GM19395 (cell line): ENCODE data around the gene ZNF202.
A peak's percentile ranks its signal among the peaks of the same experiment; 100 is the strongest.
"Not testable (repeated sequence)": the region's sequence is repeated elsewhere in the genome, so short reads cannot be mapped to it uniquely, and the experiment has no call there.

Experiments
- ATAC-seq: cut with Tn5 transposase; IDR thresholded peaks from one replicate; pipeline ENCODE4 v1.9.1; 2021; ENCODE audit warnings: mild to moderate bottlenecking, moderate library complexity; ENCODE audit not compliant: unreplicated experiment

ZNF202 gene

DNA sequence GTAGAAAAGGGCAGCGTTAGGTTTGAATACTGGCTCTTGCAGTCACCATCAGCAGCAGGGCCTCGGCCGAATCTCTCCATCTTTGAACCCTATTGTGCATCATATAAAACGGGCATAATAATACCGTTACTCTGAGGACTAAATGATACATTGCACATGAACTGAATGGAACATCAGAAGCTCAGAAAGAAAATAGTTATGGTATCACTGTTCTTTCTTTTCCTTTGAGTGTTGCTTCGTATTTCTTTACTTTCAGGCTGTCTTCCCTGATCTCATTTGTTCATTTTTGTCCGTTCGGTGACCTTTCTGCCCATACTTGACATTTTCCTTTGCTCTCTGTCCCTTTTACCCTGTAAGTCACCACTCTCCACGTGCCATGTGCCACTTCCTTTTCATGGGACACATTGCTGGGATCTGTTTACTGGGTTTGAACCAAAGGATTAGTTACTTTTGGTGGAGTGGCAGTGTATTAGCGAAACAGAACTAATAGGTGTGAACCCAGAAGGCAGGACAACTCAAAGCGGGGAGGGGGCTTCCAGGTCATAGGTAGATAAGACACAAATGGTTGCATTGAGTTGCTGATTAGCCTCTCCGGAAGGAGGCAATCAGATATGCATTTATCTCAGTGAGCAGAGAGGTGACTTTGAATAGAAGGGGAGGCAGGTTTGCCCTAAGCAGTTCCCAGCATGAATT lies 717 bp upstream of the ZNF202 start:
- peak; percentile 16 for ATAC-seq

DNA sequence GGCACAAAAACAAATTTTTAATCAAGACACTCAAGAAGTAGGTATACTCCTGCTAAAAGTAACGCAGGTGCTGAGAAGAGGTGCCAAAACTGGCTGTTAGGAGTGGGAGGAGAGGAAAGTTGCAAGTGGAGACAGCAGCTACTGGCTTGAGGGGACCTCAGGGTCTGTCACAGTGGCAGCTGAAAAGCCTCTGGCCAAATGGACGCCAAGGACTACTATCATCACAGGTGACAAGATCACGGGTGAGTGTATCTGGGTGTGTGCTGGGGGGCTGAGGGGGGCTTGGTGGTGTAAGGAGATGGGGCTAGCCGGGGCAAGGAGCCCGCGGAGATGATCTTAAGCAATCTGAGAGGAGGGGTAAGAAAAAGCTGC lies 687 bp downstream of the ZNF202 start:
- peak; percentile 1 for ATAC-seq

DNA sequence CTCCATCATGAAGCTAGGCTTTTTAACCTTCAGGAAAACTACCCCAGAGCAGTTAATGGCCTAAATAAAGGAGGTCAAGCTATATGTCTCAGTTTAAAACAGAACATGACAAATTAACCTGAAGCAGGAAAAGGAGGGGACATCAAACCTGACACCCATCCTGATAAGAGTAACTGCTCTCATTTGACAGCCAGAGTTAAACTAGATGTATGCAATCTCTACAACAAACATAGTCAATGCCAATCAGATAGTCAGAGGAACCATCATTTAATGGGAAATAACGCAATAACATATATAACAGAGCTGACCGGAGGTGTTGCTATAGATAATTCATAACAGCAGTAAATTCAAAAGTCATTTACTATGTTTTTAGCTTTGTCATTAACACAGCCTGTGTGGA lies 3.1 kb downstream of the ZNF202 start:
- no peak for ATAC-seq

DNA sequence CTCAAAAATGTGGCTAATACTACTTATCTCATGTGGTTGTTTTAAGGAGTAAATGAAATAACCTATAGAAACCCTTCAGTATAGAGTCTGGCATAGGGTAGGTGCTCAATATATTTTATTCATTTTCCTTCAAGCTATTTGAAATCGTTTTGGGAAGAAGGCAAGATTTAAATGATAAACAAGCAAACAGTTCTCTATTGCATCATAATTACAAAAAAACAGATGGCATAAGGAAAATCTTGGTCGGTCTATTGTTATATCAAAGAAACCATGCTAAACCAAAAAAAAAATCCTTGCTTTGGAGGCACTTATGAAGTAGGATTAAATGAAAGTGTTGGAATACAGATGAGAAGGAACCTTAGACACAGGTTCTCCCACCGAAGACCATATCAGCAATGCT lies 4.7 kb downstream of the ZNF202 start:
- ATAC-seq: no peak

DNA sequence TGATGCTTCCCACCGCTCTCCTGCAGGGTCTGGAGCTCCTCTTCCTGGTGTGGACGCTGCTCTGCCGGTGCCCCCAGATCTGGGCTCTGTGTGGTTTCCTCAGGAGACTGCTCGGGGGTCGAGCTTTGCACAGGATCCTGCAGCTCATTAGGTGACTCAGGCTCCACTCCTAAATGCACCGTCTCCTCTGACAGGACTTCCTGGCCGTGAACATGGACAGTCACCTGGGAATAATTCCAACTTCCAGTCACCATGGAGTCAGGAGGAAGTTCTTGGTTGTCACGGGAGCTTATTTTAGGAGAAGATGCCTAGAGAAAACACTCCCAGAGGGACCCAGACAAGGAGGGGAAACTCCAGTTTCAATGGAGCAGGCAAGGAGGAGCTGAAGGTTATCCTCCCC lies 11.9 kb downstream of the ZNF202 start:
- ATAC-seq: no peak

DNA sequence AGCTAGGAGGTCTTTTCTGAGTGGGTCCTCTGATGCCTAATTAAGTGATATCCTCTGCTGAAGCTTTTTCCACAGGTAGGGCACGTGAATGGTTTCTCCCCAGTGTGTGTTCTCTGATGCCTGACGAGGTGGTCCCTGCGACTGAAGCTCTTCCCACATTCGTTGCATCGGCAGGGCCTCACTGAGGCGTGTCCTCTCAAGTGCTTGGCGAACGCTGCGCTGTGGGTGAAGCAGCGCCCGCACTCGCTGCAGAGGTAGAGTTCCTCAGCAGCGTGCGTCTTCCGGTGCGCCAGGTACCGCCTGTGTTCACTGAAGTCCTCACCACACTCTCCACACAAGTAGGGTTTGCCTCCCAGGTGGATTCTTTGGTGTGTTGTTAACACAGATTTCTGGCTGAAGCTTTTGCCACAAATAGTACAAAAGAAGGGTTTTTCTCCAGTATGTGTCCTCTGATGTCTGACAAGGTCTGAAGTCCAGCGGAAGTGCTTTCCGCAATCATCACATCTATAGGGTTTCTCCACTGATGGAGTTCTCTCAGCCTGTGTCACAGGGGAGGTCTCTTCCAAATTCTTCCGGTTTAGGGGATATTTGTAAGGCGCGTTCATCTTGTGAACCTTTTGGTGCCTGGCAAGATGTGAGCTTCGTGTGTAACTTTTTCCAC lies 15.3 kb downstream of the ZNF202 start:
- ATAC-seq: no peak

DNA sequence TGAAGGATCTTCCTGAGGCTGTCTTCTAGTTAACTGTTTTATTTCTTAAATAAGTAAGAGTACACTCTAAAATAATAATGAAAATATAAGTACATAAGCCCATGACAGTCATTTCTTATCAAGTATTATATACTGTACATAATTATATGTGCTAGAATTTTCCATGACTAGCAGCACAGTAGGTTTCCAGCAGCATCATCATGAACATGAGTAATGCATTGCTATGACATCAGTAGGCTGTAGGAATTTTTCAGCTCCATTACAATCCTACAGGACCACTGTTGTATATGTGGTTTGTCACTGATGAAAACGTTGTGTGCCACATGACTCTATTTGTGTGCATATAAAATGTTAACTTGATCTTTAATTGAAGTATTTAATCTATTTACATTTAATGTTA lies 22.0 kb downstream of the ZNF202 start:
- ATAC-seq: no peak

DNA sequence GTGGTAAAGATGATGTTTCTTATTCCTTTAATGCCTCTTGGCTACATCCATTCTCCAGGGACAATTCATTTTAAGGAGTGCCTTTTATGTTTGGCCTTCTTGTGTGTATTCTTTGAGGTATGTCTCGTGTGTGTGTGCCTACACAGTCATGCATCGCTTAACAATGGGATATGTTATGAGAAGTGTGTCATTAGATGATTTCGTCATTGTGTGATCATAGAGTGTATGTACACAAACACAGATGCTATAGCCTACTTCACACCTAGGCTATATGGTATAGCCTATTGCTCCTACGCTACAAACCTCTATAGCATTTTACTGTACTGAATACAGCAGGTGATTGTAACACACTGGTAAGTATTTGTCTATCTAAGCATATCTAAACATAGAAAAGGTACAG lies 23.0 kb downstream of the ZNF202 start:
- no peak for ATAC-seq

DNA sequence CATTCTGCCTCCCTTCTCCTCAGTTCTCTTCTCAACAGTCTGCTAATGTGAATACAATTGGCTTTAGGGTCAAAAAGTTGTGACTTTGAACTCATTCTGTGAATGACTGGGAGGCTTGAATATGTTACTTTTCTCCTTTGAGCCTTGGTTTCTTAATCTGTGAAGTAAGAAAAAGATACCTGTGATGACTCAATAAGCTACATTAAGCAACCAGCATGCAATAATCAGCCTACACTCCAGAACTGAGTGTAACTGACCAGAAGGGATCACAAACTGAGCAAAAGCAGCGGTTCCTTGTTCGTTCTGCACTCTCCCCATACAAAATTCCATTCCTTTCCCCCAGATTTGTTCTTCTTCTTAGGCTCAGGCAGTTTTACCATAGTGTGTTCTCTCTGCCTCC lies 23.4 kb downstream of the ZNF202 start:
- no peak for ATAC-seq

DNA sequence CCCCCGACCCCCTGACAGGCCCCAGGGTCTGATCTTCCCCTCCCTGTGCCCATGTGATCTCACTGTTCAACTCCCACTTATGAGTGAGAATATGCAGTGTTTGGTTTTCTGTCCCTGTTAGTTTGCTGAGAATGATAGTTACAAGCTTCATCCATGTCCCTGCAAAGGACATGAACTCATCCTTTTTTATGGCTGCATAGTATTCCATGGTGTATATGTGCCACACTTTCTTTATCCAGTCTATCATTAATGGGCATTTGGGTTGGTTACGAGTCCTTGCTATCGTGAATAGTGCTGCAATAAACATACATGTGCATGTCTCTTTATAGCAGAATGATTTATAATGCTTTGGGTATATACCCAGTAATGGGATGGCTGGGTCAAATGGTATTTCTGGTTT lies 28.8 kb downstream of the ZNF202 start:
- ATAC-seq: not testable (repeated sequence)

DNA sequence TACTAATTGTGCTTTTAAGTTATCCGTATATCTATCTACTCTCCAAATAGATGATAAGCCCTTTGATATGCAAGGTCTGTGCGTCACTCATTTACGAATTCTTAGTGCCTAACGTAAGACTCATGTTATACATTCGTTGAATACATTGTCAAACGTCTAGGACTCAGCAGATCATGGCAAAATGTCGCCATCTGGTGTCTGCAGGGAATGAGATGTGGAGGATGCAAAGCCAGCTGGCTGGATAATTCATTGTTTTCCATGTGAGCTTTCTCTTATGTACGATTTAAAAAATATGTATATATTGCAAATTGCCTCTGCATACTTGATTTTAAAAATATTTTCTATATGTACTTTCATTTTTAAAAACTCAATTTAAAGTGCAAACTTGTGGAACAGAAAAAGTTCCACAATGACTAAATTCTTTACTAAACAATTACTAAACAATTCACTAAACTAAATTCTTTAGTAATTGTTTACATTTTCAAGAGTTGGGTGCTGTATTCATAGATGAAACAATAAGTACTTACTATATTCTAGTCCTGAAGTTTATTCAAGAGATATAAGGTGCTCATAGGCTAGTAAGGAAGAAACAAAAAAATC lies 33.8 kb downstream of the ZNF202 start:
- no peak for ATAC-seq

DNA sequence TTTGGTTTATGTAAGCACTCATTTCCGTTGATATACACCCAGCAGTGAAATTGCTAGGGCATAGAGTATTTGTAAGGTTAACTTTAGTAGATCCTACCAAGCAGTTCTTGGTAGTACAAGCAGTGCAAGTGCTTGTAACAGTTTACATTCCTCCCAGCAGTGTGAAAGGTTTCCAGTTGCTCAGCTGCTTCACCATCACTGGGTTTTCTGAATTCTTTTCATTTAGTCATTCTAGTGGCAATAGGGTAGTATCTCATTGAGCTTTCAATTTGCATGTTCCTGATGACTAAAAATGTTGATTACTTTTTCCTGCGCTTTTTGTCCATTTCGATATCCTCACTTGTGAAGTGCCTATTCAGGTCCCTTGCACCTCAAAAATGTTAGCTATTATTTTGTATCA lies 34.3 kb downstream of the ZNF202 start:
- no peak for ATAC-seq

DNA sequence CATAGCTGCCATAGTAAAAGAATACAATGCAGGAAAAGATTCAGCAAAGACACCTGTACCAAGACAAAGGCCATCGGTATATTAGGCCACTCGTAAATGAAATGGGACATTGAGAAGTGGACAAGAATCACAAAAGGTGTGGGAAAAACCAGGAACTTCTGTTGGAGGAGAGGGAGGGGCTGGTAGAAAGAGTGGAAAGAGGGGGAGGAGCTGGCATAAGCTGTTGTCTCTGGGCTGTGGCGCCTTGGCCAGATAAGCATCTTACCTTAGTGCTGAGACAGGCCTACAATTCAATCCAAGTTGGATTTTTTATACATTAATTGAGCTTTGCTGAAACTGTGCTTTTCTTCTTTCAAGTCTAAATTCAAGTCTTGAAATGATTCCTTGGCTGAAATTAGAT lies 37.1 kb downstream of the ZNF202 start:
- no peak for ATAC-seq

DNA sequence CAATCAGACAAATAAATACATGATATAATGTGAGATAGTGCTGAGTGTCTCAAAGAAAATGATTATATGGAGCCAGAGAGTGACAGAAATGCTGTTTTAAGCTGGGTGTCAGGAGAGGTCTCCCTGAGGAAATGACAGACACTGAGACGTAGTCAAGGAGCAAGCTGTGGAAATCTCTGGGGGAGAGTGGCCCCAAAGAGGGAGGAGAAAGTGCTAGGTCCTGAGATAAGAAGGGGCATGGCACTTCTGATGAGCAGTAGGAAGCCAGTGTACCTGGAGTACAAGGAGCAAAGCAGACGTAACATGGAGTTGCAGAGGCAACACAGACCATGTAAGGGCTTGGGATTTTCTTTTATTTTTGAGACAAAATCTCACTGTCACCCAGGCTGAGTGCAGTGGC lies 38.8 kb downstream of the ZNF202 start:
- no peak for ATAC-seq

DNA sequence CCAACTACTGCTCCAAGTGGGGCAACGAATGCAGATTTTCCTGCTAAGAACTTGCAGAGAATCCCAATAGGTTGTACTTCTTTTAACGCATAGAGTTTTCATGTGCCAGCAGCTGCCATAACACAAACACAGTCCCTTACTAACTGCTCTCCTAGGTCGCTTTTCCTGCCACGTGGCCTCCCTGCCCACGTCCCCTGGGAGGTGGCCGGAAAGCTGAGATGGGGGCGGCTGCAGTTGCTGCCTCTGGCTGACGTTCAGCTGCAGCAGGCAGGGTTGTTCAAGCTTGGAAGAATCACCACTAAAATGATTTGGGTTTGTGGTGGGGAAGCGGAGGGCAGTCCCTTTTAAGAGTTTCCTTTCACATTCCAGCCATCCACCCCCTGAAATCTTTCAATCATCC lies 39.3 kb downstream of the ZNF202 start:
- ATAC-seq: no peak

DNA sequence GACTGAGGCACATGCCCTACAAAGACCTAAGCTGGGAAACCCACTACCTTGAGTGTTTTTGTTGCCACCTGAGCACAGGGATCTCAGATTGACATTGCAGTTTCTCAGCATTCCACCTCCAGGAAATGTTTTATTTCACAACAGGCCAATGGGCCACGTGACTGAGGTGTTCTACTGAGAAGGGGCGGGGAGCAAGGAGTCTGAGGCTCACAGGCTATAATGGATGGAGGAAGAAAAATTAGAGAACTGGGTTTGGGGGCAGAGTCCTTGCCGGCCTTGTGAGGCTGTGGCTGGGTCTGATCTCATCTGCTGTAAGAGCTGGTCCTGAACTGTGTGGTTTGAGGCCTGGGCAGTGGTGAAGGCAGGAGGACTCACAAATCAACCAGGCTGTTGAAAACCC lies 40.7 kb downstream of the ZNF202 start:
- ATAC-seq: no peak

DNA sequence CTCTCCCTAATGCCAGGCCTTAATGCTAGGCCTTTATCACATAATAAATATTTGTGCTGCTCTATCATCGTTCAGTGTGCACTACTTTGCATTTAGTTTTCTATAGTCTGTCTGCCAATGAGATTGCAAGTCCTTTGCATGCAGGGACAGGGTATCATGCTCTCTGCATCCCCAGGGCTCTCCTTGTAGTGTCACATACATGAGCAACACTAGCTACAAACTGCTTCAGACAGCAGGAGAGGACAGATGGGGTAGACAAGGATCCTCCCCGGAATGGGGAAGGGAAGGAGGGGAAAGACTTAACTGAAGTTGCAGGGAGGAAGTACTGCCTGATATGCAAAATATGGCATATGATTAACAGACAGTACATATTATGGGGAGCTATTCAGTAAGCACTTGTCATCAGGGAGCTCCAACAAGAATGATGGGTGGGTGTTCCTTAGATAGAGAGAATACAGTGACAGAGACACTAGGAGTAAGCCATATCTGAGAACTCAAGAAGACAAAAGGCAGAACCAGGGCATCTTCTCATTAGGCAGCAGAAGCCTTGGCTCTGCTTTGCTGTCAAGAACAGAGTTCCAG lies 42.8 kb downstream of the ZNF202 start:
- ATAC-seq: no peak

DNA sequence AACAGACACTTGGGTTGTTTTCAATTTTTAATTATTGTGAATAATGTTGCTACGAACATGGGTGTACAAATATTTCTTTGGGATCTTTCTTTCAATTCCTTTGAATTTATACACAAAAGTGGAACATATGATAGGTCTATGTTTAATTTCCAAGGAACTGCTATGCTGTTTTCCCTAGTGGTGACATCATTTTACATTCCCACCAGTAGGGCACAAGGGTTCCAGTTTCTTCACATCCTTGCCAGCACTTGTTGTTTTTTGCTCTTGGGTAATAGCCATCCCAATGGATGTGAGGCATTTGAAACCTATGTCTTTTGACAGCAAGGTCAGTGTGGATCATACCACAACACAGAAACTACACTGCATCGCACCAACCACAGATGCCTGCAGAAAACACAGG lies 45.3 kb downstream of the ZNF202 start:
- ATAC-seq: no peak

DNA sequence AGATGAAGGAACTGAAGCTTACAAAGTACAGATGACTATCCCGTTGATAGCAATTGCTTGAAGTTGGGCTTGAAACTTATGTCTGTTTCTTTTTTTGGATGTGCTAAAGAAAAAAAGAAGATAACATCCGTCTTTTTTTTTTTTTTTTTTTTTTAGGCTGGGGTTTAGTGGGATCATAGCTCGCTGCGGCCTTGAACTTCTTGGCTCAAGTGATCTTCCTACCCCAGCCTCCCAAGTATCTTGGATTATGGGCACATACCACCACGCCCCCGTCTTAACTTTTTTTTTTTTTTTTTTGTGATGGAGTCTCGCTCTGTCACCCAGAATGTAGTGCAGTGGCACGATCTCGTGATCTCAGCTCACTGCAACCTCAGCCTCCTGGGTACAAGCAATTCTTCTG lies 46.2 kb downstream of the ZNF202 start:
- ATAC-seq: no peak

DNA sequence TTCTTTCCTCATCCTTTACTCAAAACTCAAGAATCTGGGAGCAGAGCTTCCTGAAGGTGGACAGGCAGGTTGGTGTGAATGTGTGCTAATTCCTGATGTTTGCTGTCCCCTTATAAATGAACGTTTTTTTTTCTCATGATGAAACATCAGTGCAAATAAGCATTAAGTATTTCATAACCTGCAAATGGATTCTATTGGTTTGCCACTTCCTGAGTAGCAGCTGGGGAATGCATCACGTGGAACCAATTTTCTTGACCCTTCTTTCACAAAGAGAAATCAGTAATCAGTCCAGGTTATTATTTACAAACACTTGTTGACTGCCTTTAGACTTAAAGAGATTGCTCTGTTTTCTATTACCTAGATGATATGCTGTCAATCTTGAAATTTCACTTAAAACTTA lies 46.9 kb downstream of the ZNF202 start:
- no peak for ATAC-seq

DNA sequence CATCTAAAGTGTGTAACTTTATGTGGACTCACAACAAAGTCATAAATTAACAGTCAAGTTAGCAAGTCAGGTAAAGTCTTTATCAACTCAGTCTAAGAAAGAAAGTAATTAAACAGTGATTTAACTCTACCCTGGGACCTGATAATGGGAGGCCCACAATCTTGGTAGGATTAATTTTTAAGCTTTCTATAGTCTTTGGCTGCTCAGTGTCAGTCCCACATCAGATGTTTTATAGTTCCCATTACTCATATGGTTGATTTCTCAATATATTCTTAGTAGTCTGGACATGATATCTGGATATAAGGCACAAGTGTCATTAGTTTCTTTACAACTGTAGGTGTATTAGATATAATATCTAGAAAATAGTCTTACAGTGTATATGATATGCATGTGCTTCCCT lies 48.5 kb downstream of the ZNF202 start:
- no peak for ATAC-seq

DNA sequence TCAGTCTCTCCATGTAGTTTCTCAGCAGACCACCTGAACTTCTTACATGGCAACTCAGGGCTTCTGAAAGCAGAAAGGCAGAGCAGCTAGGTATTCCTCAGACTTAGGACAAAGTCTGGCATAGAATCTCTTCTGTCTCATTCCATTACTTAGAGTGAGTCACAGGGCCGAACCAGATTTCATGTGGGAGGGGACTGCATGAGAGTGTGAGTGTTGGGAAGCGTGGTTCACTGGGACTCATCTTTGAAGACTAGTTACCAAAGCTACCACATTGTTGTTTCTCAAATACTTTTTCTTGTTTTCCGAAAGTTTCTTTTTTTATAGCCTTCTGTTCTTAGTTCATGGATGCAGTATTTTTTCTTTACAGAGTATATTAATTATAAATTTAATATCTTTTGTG lies 51.0 kb downstream of the ZNF202 start:
- no peak for ATAC-seq
